GM23338 (cell line): Measurements from ENCODE around the gene PDSS2.

Experiments used
- EZH2 ChIP-seq: fragments of 200-600 bp; sonication (generic); IDR thresholded peaks from one replicate; pipeline ENCODE4 v1.8.0; 2017; ENCODE audit warnings: antibody characterized with exemption, mild to moderate bottlenecking, low read depth; ENCODE audit not compliant: unreplicated experiment
- JUNB ChIP-seq: IDR thresholded peaks from one replicate; pipeline ENCODE4 v1.6.1; 2016; ENCODE audit warnings: antibody characterized with exemption; ENCODE audit not compliant: unreplicated experiment
- TF ChIP-seq, protein P1 (sequence below), 2 experiments: fragments of 200-600 bp in 1 of 2; sonication (generic) in 1 of 2; conservative IDR thresholded peaks; 2 replicates each; pipeline versions ENCODE4 v1.5.1 to v1.6.1; 2016 to 2017; ENCODE audit warnings: antibody characterized with exemption in 2 of 2, low read depth in 2 of 2, mild to moderate bottlenecking in 2 of 2, moderate library complexity in 1 of 2

DNA sequence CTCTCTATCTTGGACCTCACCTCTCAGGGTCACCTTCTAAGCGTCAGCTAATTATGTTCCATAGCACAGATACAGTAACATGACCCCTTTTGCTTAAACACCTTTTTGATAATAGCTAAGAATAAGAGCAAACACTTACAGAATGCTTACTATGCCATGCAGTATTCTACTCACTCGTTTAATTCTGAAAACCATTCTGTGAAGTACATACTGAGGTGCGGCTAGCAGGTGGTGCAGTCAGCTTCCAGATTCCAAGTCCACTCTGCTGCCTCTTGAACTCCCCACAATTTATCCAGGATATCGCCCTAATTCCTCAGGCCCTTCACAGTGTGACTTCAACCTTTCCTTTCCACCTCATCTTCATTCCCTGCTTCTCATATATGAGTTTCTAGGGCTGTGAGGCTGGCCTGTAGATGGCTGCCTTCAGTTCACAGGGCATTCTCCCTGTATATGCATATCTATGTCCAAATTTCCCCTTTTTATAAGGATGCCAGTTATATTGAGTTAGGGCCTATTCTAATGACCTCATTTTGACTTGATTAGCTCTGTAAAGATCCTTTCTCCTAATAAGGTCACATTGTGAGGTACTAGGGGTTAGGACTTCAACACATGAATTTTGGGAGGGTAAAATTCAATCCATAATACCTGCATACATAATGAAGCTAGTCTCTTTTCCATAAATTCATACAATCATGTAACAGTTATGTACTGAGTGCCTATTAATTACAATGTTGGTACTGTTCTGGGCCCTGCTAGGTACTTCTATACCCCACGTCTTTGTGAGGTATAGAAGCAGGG is 130.1 kb downstream of the PDSS2 start:
- TF ChIP-seq JUNB: no peak
- TF ChIP-seq, protein P1, sequence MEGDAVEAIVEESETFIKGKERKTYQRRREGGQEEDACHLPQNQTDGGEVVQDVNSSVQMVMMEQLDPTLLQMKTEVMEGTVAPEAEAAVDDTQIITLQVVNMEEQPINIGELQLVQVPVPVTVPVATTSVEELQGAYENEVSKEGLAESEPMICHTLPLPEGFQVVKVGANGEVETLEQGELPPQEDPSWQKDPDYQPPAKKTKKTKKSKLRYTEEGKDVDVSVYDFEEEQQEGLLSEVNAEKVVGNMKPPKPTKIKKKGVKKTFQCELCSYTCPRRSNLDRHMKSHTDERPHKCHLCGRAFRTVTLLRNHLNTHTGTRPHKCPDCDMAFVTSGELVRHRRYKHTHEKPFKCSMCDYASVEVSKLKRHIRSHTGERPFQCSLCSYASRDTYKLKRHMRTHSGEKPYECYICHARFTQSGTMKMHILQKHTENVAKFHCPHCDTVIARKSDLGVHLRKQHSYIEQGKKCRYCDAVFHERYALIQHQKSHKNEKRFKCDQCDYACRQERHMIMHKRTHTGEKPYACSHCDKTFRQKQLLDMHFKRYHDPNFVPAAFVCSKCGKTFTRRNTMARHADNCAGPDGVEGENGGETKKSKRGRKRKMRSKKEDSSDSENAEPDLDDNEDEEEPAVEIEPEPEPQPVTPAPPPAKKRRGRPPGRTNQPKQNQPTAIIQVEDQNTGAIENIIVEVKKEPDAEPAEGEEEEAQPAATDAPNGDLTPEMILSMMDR (conservative IDR thresholded peaks at IDR 0.05; ENCODE audit: low read depth in 2 of 2): no peak
- TF ChIP-seq EZH2: no peak
